NCI-H1048 (cell line): ENCODE measurements around the gene LRP2.

Source experiments
- DNase-seq: peaks from one replicate; lab custom pipeline; 2025; lab: John Stamatoyannopoulos, UW

LRP2 gene

DNA sequence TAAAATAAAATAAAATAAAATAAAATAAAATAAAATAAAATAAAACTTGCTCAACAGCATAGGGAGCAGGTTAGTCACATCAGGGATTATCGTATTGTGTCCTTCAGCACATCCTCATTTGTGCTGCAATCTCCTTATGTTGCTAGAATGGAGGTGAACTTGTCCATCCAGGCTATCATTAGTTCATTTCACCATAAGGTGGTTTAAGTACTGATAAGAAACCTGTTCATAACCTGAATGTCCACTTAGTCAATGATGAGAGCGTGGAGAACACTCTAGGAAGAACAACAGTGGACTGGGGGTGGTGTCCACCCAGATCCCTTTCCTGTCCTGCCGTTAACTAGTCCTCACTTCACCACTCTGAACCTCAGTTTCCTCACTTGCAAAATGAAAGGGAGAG lies 271.1 kb downstream of the LRP2 start:
- DNase-seq, result no peak

DNA sequence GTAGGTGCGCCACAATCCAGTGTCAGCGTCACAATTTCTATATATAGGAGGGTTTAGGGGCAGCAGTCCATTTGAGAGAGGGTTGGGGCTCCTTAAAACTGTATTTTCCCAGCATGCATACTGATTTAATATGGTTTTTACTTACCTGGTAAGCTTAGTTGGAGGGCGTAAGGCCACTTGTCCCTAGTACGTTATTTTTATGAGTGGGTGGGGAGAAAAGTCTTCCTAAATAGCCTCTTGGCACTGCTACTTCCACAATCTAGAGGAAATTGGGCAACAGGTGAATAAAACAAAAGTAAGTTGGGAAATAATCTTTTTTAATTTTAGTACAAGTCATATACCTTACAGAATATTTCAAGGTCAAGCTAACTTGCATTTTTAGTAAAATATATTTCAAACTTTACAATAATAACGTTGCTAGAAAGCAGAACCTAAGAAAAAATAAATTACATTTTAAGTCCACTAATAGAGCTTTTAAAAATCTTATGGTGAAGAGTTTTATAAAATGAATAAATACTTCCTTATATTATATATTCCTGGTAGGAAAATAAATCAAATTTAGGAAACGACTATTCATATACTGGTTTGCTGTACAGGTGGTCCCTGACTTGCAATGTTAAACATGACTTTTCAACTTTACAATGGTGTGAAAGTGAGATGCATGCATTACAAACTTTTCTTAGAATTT lies 272.1 kb downstream of the LRP2 start:
- DNase-seq, result no peak

DNA sequence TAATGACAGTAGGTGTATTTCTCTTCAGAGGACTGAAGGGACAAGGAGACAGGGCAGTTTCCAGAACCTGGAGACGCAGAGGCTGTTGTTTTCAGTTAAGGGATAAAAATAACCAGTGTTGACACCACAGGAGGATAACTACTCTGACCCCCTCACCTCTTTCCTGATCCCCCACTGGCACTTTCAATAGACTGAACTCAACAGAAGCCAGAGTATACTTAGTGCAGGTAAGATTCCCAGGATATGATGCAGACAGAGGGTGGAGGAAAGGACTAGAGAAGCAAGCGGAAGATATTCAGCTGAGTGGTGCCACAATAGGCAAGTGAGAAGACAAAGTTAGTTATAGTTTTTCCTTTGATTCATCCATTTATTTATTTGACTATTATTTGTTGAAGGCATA lies 273.2 kb downstream of the LRP2 start:
- no peak for DNase-seq

DNA sequence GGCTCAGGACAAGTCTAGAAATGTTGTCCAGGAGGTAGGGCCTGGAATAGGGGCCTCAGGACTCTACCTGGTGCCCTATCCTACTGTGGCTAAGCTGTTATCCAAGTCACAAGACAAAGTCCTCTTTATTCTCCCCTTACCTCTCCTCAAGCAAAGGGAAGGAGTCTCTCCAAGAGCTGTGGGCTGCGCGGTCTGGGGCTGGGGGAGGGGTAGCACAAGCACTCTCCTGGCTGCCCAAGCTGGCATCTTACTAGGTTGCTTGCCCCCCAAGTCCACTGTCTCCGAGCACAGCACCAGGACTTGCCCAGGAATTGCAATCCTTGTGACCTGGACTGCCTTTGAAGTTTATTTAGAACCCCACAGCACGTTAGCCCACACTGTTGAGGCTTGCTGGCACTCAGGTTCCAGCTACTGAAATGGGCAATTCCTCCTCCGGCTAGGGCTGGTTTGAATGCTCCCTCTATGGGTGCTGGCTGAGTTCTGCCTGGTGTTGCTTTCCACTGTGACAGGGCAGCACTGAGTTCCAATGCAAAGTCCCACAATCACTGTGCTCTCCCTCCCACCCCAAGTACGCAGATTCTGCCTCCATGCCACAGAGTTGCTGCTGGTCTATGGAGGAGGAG lies 274.5 kb downstream of the LRP2 start:
- DNase-seq, result no peak

DNA sequence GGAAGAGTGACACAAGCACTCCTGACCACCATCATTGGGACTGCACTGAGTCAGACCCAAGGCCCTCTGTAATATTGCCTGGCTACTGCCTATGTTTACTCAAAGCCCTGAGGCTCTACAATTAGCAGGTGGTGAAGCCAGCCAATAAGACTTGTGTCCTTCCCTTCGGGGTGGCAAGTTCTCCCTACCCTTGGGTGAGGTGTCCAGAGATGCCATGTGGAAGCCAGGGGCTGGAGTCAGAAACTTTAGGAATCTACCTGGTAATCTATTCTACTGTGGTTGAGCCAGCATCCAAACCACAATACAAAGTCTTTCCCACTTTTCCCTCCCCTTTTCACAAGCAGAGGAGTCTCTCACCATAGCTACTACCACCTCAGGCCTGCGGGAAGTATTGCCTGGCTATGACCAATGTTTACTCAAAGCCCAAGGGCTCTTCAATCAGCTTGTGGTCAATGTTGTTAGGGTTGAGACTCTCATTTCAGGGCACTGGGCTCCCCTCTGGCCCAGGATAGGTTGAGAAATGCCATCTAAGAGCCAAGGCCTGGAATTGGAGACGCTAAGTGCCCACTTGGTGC lies 275.4 kb downstream of the LRP2 start:
- DNase-seq, result no peak

DNA sequence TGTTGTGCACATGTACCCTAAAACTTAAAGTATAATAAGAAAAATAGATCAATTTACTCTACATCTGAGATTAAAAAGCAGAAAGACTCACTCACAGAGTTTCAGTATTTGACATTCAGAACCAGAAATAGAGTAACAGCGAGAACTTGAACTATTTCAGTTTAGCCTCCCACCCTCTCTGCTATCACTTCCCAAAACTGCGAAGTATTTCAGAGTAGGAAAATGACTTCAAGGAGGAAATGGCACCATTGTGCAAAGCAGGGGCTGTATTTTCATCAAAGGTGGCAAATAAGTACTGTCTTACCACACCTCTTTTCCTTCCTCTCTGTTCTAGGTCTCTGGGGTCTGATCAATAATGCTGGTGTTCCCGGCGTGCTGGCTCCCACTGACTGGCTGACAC lies 279.3 kb downstream of the LRP2 start:
- no peak for DNase-seq

DNA sequence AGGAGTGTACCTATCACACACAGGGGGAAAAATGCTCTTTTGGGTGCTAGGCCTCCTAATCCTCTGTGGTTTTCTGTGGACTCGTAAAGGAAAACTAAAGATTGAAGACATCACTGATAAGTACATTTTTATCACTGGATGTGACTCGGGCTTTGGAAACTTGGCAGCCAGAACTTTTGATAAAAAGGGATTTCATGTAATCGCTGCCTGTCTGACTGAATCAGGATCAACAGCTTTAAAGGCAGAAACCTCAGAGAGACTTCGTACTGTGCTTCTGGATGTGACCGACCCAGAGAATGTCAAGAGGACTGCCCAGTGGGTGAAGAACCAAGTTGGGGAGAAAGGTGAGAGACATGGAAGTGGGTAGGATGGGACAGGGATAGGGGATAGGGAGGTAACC lies 280.8 kb downstream of the LRP2 start:
- no peak for DNase-seq

DNA sequence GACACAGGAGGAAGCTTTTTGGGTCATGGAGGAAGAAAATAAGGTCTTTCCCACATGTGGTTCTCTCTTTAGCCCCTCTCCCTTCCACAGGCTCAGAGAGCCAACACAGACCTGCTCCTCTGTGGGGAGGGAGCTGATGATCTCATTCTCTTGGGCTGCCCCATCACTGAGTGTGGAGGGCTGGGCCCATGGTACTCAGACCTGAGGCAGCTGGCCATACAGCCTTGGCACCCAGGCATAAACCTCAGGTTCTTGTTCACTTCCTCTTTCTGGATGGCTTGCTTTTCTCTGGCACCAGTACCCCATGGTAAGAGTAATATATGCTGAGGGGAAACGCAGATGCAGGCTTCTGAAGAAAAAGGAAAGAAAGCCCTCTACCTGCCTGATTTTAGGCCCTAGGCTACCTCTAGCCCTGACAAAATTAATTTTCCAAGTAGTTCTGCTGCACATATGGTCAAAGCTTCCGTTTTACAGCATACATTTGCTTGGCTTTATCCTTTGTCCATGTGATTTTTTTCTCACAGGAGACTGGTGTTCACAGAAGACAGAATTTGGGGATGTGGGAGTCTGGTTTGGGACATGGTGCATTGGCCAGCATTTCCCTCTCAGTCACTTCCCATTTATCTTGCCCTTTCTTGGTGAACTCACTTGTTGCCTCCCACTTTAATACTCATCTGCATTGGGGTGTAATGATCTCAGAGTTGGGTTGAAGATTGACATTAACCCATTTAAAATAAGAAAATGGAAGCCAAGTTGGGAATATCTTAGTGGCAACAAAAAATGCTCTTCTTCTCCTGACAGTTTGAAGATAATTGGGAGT lies 281.9 kb downstream of the LRP2 start:
- no peak for DNase-seq

DNA sequence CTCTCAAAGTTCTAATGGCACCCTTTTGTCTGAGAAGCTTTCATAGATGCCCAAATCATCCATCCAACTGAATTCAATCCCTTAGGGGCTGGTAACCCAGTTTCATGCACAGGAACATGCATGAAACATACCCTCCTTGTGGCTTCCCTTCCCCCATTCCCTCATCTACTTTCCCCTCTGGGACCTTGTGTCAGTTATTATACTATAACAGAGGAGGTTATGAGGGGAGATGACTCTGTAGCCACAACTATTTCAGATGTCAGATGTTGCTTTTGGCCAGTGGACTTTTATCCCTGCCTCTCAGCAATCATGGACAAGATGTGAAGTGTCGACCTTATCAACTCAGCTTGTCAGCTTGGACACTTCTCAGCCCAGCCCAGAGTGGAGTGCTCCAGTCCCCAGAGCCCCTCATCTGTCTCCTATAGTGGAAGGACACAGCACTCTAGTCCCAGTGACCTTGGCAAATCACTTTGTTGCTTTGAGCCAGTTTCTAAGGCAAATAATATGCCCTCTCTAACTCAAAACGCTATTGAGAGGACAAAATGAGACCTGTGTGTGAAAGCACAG lies 284.6 kb downstream of the LRP2 start:
- no peak for DNase-seq
